ENCODE results near the gene ALDOA. TPM values are rescaled to one million over a fixed set of nuclear protein-coding genes. Genes with fewer than 3 reads are reported as not detected.

The ALDOA gene
- total and polyA plus RNA-seq, 9 of the 15 experiments (the other 6 are each of a cell fraction or from before 2014, with no cell fraction given): 311 to 2,224 (median 1,293) TPM

DNA sequence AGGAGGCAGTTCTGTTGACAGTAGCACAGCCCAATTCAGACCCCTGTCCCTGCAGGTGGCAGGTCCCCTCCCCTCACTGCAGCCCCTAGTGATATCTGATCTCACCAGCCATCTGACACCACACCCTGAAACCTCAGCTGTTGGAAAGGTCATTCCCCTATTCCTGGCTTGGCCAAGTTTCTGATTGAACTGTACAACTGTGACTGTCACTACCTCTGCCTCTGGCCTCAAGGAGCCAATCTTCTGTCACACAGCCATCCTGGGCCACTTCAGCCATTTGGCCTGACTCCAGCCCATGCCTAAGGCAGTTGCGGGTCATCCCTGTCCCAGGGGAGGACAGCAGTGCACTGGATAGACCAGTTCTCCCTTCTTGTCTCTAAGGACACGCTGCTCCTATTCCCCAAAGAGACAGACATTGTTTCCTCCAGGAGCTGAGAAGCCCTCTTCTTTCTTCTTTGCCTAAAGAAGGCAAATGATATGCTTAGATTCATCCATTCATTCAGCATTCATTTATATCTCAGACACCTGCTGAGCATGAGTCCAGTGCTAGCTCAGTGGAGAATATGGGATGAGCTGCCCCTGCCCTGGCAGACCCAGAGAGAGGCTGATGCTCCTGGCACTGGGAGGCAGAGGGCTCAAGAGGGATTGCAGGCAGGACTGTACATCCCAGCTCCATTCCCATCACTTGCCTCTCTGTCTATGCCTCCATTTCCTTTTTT, 4.6 kb upstream of the ALDOA start (continued):
- TF ChIP-seq ZBTB8A (IDR thresholded peaks at IDR 0.05; ENCODE audit: partially characterized antibody): no peak
- TF ChIP-seq ZBED1 (IDR thresholded peaks at IDR 0.05): no peak
- no peak for TF ChIP-seq NR2C2 (CRISPR knock-in tag; IDR thresholded peaks at IDR 0.05)
- TF ChIP-seq NR2C2 (tag; IDR thresholded peaks at IDR 0.05): peak; percentile 41; the same call in 1 of the 2 replicates
- no peak for TF ChIP-seq E4F1 (CRISPR knock-in tag; IDR thresholded peaks at IDR 0.05; ENCODE audit: borderline replicate concordance)
- 0 out of 2 replicates have a peak, but pooled peaks have one; percentile 42 for TF ChIP-seq ZBTB7A (IDR thresholded peaks at IDR 0.05; ENCODE audit: borderline replicate concordance, control insufficient read depth, low read depth, low read length)

GRCh38 chr16:30063278-30063892, 2.2 kb upstream of the ALDOA start:
- H2AFZ ChIP-seq (ENCODE audit: low read depth, low read length): 0 out of 2 replicates have a peak overlapping the region, but pooled peaks have one; percentile 76
- in situ Hi-C loops (cut with MboI) (no loop called here), intact Hi-C loops (cut with micrococcal nuclease) (loop anchor here (10.0 kb wide), 2 partner anchors 311 to 591 kb away; partner anchors contain the start of genes FBRS, MYL11, PRR14 and TBC1D10B)
- H3K4me3 ChIP-seq: peak overlapping the region; percentile 88
- no peak for ATAC-seq
- no peak for FAIRE-seq
- peaks cover 28 to 47% of the 10 kb centered on the region in 2 experiments for H3K4me1 ChIP-seq (replicated peaks in 1 of 2; ENCODE audit: control insufficient read depth in 2 of 2, insufficient read depth in 2 of 2, low read length in 2 of 2)
- no peaks in the 10 kb centered on the region for H3K27me3 ChIP-seq (ENCODE audit: control insufficient read depth in 2 of 2, insufficient read depth in 2 of 2, low read length in 2 of 2)
- no peaks in the 10 kb centered on the region for H3K9me3 ChIP-seq (replicated peaks; ENCODE audit: control insufficient read depth, insufficient read depth, low read depth, low read length)
- WGBS (ENCODE audit: insufficient coverage, low coverage, missing lambda C conversion rate): 79% methylated on average over 11 of the region's 12 CpGs
- peak overlapping the region; percentile 93 to 100; a peak in 3 of 4 replicates for H3K9ac ChIP-seq (ENCODE audit: insufficient read depth in 1 of 2, low read depth in 2 of 2, low read length in 2 of 2)
- peaks cover 51% of the 10 kb centered on the region for H3K79me2 ChIP-seq (ENCODE audit: control insufficient read depth, insufficient read depth, low read length)
- H3K36me3 ChIP-seq (ENCODE audit: control insufficient read depth, insufficient read depth, low read length): peaks cover 23% of the 10 kb centered on the region
- peak overlapping the region; percentile 92 for H3K4me2 ChIP-seq (ENCODE audit: insufficient read depth, low read length)
- DNase-seq (ENCODE audit: extremely low read depth in 1 of 4, low spot score in 3 of 4): no peak
- no TSS peak for BruUV-seq (replicated peaks)
- CTCF ChIA-PET (ENCODE audit: low intra/inter-chr PET ratio): no interaction called here
- H4K20me1 ChIP-seq (replicated peaks; ENCODE audit: control insufficient read depth, insufficient read depth, low read length): peaks cover 23% of the 10 kb centered on the region
- POLR2A ChIA-PET: interaction anchor here (0.6 to 0.7 kb wide), 2 partner anchors 11 to 523 kb away, joined by 3 read pairs; no protein-coding TSS in a partner anchor
- H3K9me1 ChIP-seq (ENCODE audit: control insufficient read depth, insufficient read depth, low read length): peaks cover 1% of the 10 kb centered on the region
- peak overlapping the region; percentile 99 for H3K27ac ChIP-seq (ENCODE audit: extremely low read depth, low read depth, low read length)
- TF ChIP-seq PHTF2 (CRISPR knock-in tag; IDR thresholded peaks at IDR 0.05) (no peak), ARNT (IDR thresholded peaks at IDR 0.05) (no peak), KDM5B (IDR thresholded peaks at IDR 0.05; ENCODE audit: insufficient replicate concordance, low read depth, low read length) (peak; percentile 3), HLTF (IDR thresholded peaks at IDR 0.05) (no peak), SP1 (CRISPR knock-in tag; IDR thresholded peaks at IDR 0.05) (no peak), ZNF24 (IDR thresholded peaks at IDR 0.05) (peak; percentile 90), PML (IDR thresholded peaks at IDR 0.05; ENCODE audit: low read length) (no peak), BCOR (IDR thresholded peaks at IDR 0.05) (peak; percentile 34; the same call in 1 of the 2 replicates), PHF8 (IDR thresholded peaks at IDR 0.05; ENCODE audit: borderline replicate concordance, low read length) (no peak), KDM1A (IDR thresholded peaks at IDR 0.05) (no peak)
- TF ChIP-seq, protein P1, sequence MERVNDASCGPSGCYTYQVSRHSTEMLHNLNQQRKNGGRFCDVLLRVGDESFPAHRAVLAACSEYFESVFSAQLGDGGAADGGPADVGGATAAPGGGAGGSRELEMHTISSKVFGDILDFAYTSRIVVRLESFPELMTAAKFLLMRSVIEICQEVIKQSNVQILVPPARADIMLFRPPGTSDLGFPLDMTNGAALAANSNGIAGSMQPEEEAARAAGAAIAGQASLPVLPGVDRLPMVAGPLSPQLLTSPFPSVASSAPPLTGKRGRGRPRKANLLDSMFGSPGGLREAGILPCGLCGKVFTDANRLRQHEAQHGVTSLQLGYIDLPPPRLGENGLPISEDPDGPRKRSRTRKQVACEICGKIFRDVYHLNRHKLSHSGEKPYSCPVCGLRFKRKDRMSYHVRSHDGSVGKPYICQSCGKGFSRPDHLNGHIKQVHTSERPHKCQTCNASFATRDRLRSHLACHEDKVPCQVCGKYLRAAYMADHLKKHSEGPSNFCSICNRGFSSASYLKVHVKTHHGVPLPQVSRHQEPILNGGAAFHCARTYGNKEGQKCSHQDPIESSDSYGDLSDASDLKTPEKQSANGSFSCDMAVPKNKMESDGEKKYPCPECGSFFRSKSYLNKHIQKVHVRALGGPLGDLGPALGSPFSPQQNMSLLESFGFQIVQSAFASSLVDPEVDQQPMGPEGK (CRISPR knock-in tag; IDR thresholded peaks at IDR 0.05; ENCODE audit: borderline replicate concordance): no peak

Data from K562 (cell line).